ENCODE results near the gene GEMIN7. TPM values are rescaled to one million over a fixed set of nuclear protein-coding genes. Genes with fewer than 3 reads are reported as not detected.

Gene GEMIN7
- total and polyA plus RNA-seq, 2 of the 4 experiments (the other 2 are of a cell fraction), result 27.2 to 53.0 TPM

- Histone ChIP-seq H3K36me3 (ENCODE audit: control insufficient read depth, insufficient read depth, low read length) (peaks cover 8% of the 10 kb centered on the region), H2AK5ac (ENCODE audit: low read depth, low read length) (peak overlapping the region; percentile 52; the same call in 1 of the 2 replicates), H2BK5ac (ENCODE audit: low read depth, low read length, poor library complexity, severe bottlenecking) (no peak overlapping the region), H3K23ac (ENCODE audit: low read depth, low read length) (peak overlapping the region; percentile 92; the same call in 1 of the 2 replicates), H4K8ac (ENCODE audit: low read depth in 2 of 2, low read length in 2 of 2) (peak overlapping the region; percentile 96 to 99; a peak in 3 of 4 replicates), H3K56ac (ENCODE audit: extremely low read depth, insufficient read depth, low read length) (peak overlapping the region; percentile 58; the same call in 1 of the 2 replicates), H2BK120ac (ENCODE audit: low read depth, low read length) (no peak overlapping the region), H3K9me3 (ENCODE audit: control insufficient read depth, insufficient read depth, low read length) (no peaks in the 10 kb centered on the region), H3K4me3 (ENCODE audit: insufficient read depth, low read depth, low read length) (peak overlapping the region; percentile 99), H4K91ac (ENCODE audit: insufficient read depth, low read depth, low read length) (no peak overlapping the region), H3K4me2 (ENCODE audit: low read depth, low read length) (peak overlapping the region; percentile 92), H4K5ac (ENCODE audit: low read depth, low read length) (0 out of 2 replicates have a peak overlapping the region, but pooled peaks have one; percentile 4), H3K27me3 (ENCODE audit: control insufficient read depth, insufficient read depth, low read length) (no peaks in the 10 kb centered on the region), H2AFZ (replicated peaks; ENCODE audit: low read length, poor library complexity) (peak overlapping the region; percentile 100), H3K4ac (ENCODE audit: low read depth, low read length) (peak overlapping the region; percentile 96), H3K27ac (ENCODE audit: insufficient read depth, low read length) (peak overlapping the region; percentile 93), H3K4me1 (ENCODE audit: control insufficient read depth, insufficient read depth, low read length) (peaks cover 5% of the 10 kb centered on the region; the same call in 1 of the 2 replicates), H3K9ac (ENCODE audit: low read depth, low read length) (peak overlapping the region; percentile 95), H3K14ac (replicated peaks; ENCODE audit: low read depth, low read length) (peak overlapping the region; percentile 98), H4K20me1 (ENCODE audit: insufficient read depth, low read length) (no peaks in the 10 kb centered on the region), H3K18ac (ENCODE audit: low read depth, low read length) (no peak overlapping the region), H2BK20ac (ENCODE audit: low read depth, low read length) (no peak overlapping the region), H3K9me1 (ENCODE audit: insufficient read depth, low read length) (peaks cover 15% of the 10 kb centered on the region), H2AK9ac (replicated peaks; ENCODE audit: low read depth, low read length, poor library complexity) (peak overlapping the region; percentile 94), H3K79me1 (ENCODE audit: low read depth in 1 of 2, low read length in 2 of 2) (peaks cover 18 to 47% of the 10 kb centered on the region in 2 experiments), H2BK15ac (ENCODE audit: low read depth, low read length) (no peak overlapping the region)
- ChIA-PET POLR2A (ENCODE audit: unreplicated experiment) (no interaction called here), CTCF (no interaction called here)
- TF ChIP-seq ELK1 (IDR thresholded peaks at IDR 0.05; ENCODE audit: borderline replicate concordance, low read depth, low read length) (no peak), CHD1 (IDR thresholded peaks at IDR 0.05; ENCODE audit: low read depth, low read length) (no peak), MAFK (IDR thresholded peaks at IDR 0.05; ENCODE audit: low read depth, low read length) (no peak), CEBPB (IDR thresholded peaks at IDR 0.05; ENCODE audit: low read depth, low read length) (no peak), RCOR1 (IDR thresholded peaks at IDR 0.05; ENCODE audit: insufficient replicate concordance, low read length) (no peak), FOS (IDR thresholded peaks at IDR 0.05; ENCODE audit: low read depth, low read length) (no peak), RAD21 (IDR thresholded peaks at IDR 0.05; ENCODE audit: low read length) (no peak), MXI1 (IDR thresholded peaks at IDR 0.05; ENCODE audit: borderline replicate concordance, low read depth, low read length) (no peak), RFX5 (IDR thresholded peaks at IDR 0.05; ENCODE audit: low read depth, low read length) (no peak), NFE2L2 (IDR thresholded peaks at IDR 0.05; ENCODE audit: low read depth, low read length) (no peak), SMC3 (IDR thresholded peaks at IDR 0.05; ENCODE audit: low read depth, low read length) (no peak), USF2 (IDR thresholded peaks at IDR 0.05; ENCODE audit: low read depth, low read length) (no peak), MAZ (IDR thresholded peaks at IDR 0.05; ENCODE audit: borderline replicate concordance, low read depth, low read length) (no peak), CTCF (conservative IDR thresholded peaks at IDR 0.05; ENCODE audit: low read depth, low read length) (no peak), BHLHE40 (IDR thresholded peaks at IDR 0.05; ENCODE audit: low read depth, low read length) (no peak), POLR2A (IDR thresholded peaks at IDR 0.05; ENCODE audit: low read depth, low read length) (no peak)
- 0% methylated on average over 3 of the region's 6 CpGs; no CpG with 5 or more reads in 1 of the 2 experiments for WGBS, 2 experiments (ENCODE audit: extremely low coverage in 2 of 2, insufficient read length in 1 of 2)
- ATAC-seq (ENCODE audit: low read depth) (no peak), DNase-seq (no peak)
- intact Hi-C loops (cut with micrococcal nuclease), result no loop called here
- in situ Hi-C loops (cut with MboI; ENCODE audit: low sequenced_read_pairs), result no loop called here
- no TSS peak for BruUV-seq (replicated peaks)
- dilution Hi-C loops (cut with HindIII; ENCODE audit: low sequenced_read_pairs, unreplicated experiment), result no loop called here
Measured at GRCh38 chr19:45079911-45080370, 881 bp downstream of the GEMIN7 start.
